Bronchial epithelial cell (primary cell): ENCODE results near the gene EFNA2. TPM values are rescaled to one million over a fixed set of nuclear protein-coding genes. Genes with fewer than 3 reads are reported as not detected.
"Not testable (repeated sequence)": the region's sequence is repeated elsewhere in the genome, so short reads cannot be mapped to it uniquely, and the experiment has no call there.

Experiments used
- DNase-seq: peaks from one replicate; pipeline ENCODE4 v3.0.0-alpha.2; 2010; ENCODE audit warnings: low read depth
- FAIRE-seq: peaks from 2 replicates; lab custom pipeline; 2011; peaks lifted over from hg19 to GRCh38; lab: Jason Lieb, UNC
- H3K27me3 ChIP-seq: 2 replicates; pipeline ENCODE4 v1.5.1; 2011; ENCODE audit warnings: low read length; ENCODE audit not compliant: control insufficient read depth, insufficient read depth
- H3K36me3 ChIP-seq: 2 replicates; pipeline ENCODE4 v1.5.1; 2011; ENCODE audit warnings: low read length; ENCODE audit not compliant: control insufficient read depth, insufficient read depth
- H3K4me3 ChIP-seq: 2 replicates; pipeline ENCODE4 v1.5.1; 2011; ENCODE audit warnings: mild to moderate bottlenecking, low read depth, low read length, control low read depth
- CTCF ChIP-seq: IDR thresholded peaks from 2 replicates; pipeline ENCODE4 v1.5.1; 2011; ENCODE audit warnings: mild to moderate bottlenecking, moderate library complexity, low read length, control low read depth, inconsistent platforms; ENCODE audit not compliant: insufficient read depth, severe bottlenecking
- total RNA-seq: library from RNA; depleted of rRNA; stranded (reverse); fragments of >200 nt; gene quantifications from 2 replicates; pipeline ENCODE4 v1.2.1, GENCODE V29; 2014

Gene EFNA2
- total RNA-seq, 1 donor from 2014 or later = not detected

- Histone ChIP-seq H3K27me3 (no peaks in the 10 kb centered on the region), H3K4me3 (no peak overlapping the region), H3K36me3 (no peaks in the 10 kb centered on the region)
- no peak for TF ChIP-seq CTCF
- DNase-seq = no peak
- FAIRE-seq = no peak
Observed at GRCh38 chr19:1324249-1324805, 38.7 kb downstream of the EFNA2 start.

DNA sequence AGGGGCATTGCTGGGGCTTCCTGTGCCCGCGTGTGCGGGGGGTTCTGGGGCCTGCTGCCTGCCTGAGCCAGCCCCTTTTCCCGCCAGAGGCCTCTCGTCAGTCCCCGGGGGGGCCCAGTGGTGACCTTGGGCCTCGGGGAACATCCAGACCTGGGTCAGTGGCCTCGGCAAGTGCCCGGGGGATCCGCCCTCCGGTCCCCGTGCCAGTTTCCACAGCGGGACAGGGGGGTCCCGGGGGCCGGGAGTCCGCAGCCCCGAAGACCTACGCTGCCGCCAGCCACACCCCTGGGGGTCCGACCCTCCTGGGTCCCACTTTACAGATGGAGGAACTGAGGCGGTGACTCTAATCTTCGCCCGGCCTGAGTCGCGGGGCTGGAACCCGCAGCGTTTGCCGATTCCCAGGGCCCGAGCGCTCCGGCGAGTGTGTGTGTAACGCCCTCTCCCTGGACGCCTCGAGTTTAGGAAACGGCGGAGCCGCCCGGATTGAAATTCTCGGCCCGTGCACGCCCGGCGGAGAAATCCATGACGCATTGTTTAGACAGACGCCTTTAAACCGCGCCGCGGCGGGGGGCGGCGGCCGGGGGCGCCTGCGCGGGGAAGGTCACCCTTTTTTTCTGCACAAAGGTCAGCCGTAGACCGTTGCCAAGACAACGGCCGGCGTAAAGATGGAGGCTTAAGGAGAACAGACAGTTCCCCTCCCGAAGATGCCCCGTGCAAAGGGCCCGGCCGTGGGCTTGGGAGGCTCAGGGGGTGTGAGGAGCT lies 39.3 kb downstream of the EFNA2 start:
- TF ChIP-seq CTCF = no peak
- FAIRE-seq (no peak), DNase-seq (peak; percentile 70)

GRCh38 chr19:1325568-1326294 lies 40.1 kb downstream of the EFNA2 start:
- Histone ChIP-seq H3K4me3 (peak overlapping the region; percentile 32), H3K27me3 (no peaks in the 10 kb centered on the region)

More for the DNA sequence above, 39.3 kb downstream of the EFNA2 start:
- Histone ChIP-seq H3K4me3 (peak overlapping the region; percentile 32), H3K36me3 (no peaks in the 10 kb centered on the region), H3K27me3 (no peaks in the 10 kb centered on the region)

GRCh38 chr19:1327125-1327524 lies 41.5 kb downstream of the EFNA2 start:
- no peak for TF ChIP-seq CTCF
- DNase-seq = no peak
- FAIRE-seq = no peak
- no peaks in the 10 kb centered on the region for H3K27me3 ChIP-seq
- H3K36me3 ChIP-seq = no peaks in the 10 kb centered on the region
- no peak overlapping the region for H3K4me3 ChIP-seq

More at GRCh38 chr19:1325568-1326294, 40.1 kb downstream of the EFNA2 start:
- no peak for DNase-seq
- FAIRE-seq = no peak
- H3K36me3 ChIP-seq = no peaks in the 10 kb centered on the region
- TF ChIP-seq CTCF = no peak

DNA sequence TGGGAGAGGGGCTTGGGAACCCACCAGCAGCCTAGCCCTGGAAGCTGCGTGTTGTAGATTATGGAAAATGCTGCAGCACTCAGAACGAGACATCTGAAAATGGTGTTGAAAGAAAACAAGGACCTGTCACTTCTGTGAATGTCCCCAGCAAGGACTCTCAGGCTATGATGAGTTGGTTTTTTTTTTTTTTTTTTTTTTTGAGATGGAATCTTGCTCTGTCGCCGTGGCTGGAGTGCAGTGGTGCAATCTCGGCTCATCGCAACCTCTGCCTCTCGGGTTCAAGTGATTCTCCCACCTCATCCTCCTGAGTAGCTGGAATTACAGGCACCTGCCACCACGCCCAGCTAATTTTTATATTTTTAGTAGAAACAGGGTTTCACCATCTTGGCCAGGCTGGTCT lies 46.5 kb downstream of the EFNA2 start:
- not testable (repeated sequence) for DNase-seq, FAIRE-seq, H3K4me3 ChIP-seq, H3K36me3 ChIP-seq, H3K27me3 ChIP-seq

DNA sequence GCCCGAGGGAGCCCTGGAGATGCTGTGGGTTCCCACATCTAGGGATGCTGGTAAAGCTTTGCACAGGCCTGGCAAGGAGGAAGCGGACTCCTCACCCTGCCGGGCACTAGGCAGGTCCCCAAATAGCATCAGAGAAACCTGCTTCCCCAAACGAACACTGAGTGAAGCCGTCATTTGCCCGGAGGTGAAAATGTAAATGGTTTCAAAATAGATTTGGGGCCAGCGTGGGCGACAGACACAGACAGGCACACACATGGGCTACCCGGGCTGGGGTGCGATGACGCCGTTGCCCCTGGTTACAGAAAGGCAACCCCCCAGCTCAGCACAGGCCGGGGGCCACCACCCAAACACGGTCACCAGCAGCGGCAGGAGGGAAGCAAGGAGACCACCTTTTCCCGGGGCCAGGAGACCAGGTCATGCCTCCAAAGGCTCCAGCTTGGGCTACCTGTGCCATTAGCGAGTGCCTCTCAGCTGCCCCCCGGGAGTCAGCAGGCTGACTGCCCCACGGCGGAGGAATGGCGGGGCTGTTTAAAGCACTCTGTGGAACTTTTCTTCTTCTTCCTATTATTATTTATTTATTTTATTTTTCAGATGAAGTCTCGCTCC lies 50.5 kb downstream of the EFNA2 start:
- no peak for FAIRE-seq

More for the DNA sequence above, 50.5 kb downstream of the EFNA2 start:
- TF ChIP-seq CTCF = no peak
- DNase-seq = no peak
- Histone ChIP-seq H3K4me3 (no peak overlapping the region), H3K36me3 (no peaks in the 10 kb centered on the region), H3K27me3 (peaks cover 2% of the 10 kb centered on the region)
